ENCODE results near the gene RIC3.

GRCh38 chr11:8177136-8177535 is 8.3 kb upstream of the RIC3 start:
- no peak for TF ChIP-seq CTCF (IDR thresholded peaks at IDR 0.05; ENCODE audit: borderline replicate concordance, extremely low read depth, low read length, poor library complexity, severe bottlenecking)
- TF ChIP-seq EZH2 (IDR thresholded peaks at IDR 0.05; ENCODE audit: borderline replicate concordance, low read depth, low read length, severe bottlenecking) = no peak

Measured in DND-41 (cell line).